Trophoblast cell (in vitro differentiated cells and primary cell): ENCODE data around the gene DSTYK.

Experiments
- DNase-seq, 2 donors: peaks; one replicate each; pipeline ENCODE4 v3.0.0-alpha.2; 2016
- H2AFZ ChIP-seq: 2 replicates; pipeline ENCODE4 v1.6.1; 2013; ENCODE audit warnings: low read length, moderate library complexity, mild to moderate bottlenecking; ENCODE audit not compliant: insufficient read depth, poor library complexity
- H2AK5ac ChIP-seq: 2 replicates; pipeline ENCODE4 v1.6.1; 2013; ENCODE audit warnings: mild to moderate bottlenecking, low read length
- H2BK120ac ChIP-seq: 2 replicates; pipeline ENCODE4 v1.6.1; 2013; ENCODE audit warnings: low read length, mild to moderate bottlenecking, moderate library complexity; ENCODE audit not compliant: insufficient read depth, poor library complexity
- H2BK12ac ChIP-seq: 2 replicates; pipeline ENCODE4 v1.6.1; 2013; ENCODE audit warnings: mild to moderate bottlenecking, low read length, moderate library complexity
- H2BK5ac ChIP-seq: 2 replicates; pipeline ENCODE4 v1.6.1; 2013; ENCODE audit warnings: low read length, low read depth, moderate library complexity, mild to moderate bottlenecking; ENCODE audit not compliant: poor library complexity
- H3K14ac ChIP-seq: 2 replicates; pipeline ENCODE4 v1.6.1; 2013; ENCODE audit warnings: mild to moderate bottlenecking, low read length
- H3K18ac ChIP-seq: 2 replicates; pipeline ENCODE4 v1.6.1; 2013; ENCODE audit warnings: mild to moderate bottlenecking, low read length
- H3K23ac ChIP-seq: 2 replicates; pipeline ENCODE4 v1.6.1; 2013; ENCODE audit warnings: low read length
- H3K27ac ChIP-seq: 2 replicates; pipeline ENCODE4 v1.5.1; 2013; ENCODE audit warnings: low read depth, mild to moderate bottlenecking, inconsistent platforms, low read length, moderate library complexity
- H3K27me3 ChIP-seq: 2 replicates; pipeline ENCODE4 v1.6.1; 2013; ENCODE audit warnings: inconsistent platforms, mild to moderate bottlenecking, low read length, moderate library complexity; ENCODE audit not compliant: insufficient read depth
- H3K36me3 ChIP-seq, 2 experiments: 1 replicate in 1 of 2; 2 replicates in 1 of 2; pipeline ENCODE4 v1.6.1; 2013; ENCODE audit warnings: low read length in 2 of 2, mild to moderate bottlenecking in 2 of 2, moderate library complexity in 1 of 2; ENCODE audit not compliant: insufficient read depth in 2 of 2, control insufficient read depth in 1 of 2
- H3K4ac ChIP-seq: 2 replicates; pipeline ENCODE4 v1.6.1; 2013; ENCODE audit warnings: low read depth, mild to moderate bottlenecking, low read length, moderate library complexity
- H3K4me1 ChIP-seq, 2 experiments: 1 replicate in 1 of 2; 2 replicates in 1 of 2; pipeline ENCODE4 v1.6.1; 2013; ENCODE audit warnings: low read length in 2 of 2, mild to moderate bottlenecking in 2 of 2, moderate library complexity in 1 of 2; ENCODE audit not compliant: insufficient read depth in 2 of 2, control insufficient read depth in 1 of 2
- H3K4me2 ChIP-seq: 2 replicates; pipeline ENCODE4 v1.6.1; 2013; ENCODE audit warnings: inconsistent platforms, mild to moderate bottlenecking, low read length, moderate library complexity
- H3K4me3 ChIP-seq: 2 replicates; pipeline ENCODE4 v1.5.1; 2013; ENCODE audit warnings: mild to moderate bottlenecking, low read depth, low read length, inconsistent platforms
- H3K79me1 ChIP-seq: one replicate; pipeline ENCODE4 v1.6.1; 2013; ENCODE audit warnings: low read length
- H3K79me2 ChIP-seq: 2 replicates; pipeline ENCODE4 v1.6.1; 2013; ENCODE audit warnings: low read length, mild to moderate bottlenecking; ENCODE audit not compliant: control insufficient read depth, insufficient read depth, poor library complexity
- H3K9ac ChIP-seq: 2 replicates; pipeline ENCODE4 v1.6.1; 2013; ENCODE audit warnings: mild to moderate bottlenecking, low read length
- H3K9me3 ChIP-seq: 2 replicates; pipeline ENCODE4 v1.6.1; 2013; ENCODE audit warnings: low read depth, mild to moderate bottlenecking, control low read depth, inconsistent platforms, low read length; ENCODE audit not compliant: insufficient read depth
- H4K12ac ChIP-seq: 2 replicates; pipeline ENCODE4 v1.6.1; 2013; ENCODE audit warnings: low read depth, mild to moderate bottlenecking, low read length, moderate library complexity
- H4K8ac ChIP-seq: 2 replicates; pipeline ENCODE4 v1.6.1; 2013; ENCODE audit warnings: low read depth, mild to moderate bottlenecking, low read length, moderate library complexity
- H4K91ac ChIP-seq: one replicate; pipeline ENCODE4 v1.6.1; 2013; ENCODE audit warnings: low read depth, mild to moderate bottlenecking, low read length, moderate library complexity
- WGBS: extraction: QIAGEN DNeasy Blood & Tissue Kit; methylation state at CpG from one replicate; pipeline ENCODE4 v1.1.7; 2013; ENCODE audit warnings: missing lambda C conversion rate; ENCODE audit not compliant: insufficient read length, insufficient coverage; ENCODE audit errors: extremely low coverage; 5-methylcytosine and 5-hydroxymethylcytosine counted together

The DSTYK gene

DNA sequence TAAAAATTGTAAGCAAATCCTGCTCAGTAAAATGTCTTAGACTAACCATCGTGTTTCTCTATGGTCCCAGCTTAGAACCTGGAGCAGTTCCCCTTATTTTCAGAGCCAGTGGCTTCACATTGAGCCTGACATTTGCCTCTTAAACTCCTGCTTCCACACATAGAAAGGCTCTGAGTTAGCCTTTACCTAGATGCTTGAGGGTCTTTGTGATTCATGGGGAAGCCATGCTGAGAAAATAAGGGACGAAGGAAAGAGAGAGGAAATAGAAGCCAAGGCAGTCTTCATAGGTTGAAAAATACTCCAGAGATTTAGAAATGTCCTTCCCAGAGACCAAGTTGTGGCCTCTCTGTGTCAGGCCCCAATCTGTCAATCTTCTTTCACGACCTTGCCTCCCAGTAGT, 73.6 kb downstream of the DSTYK start:
- Histone ChIP-seq H3K79me1 (no peaks in the 10 kb centered on the region), H3K4me1 (no peaks in the 10 kb centered on the region), H3K4me2 (no peak overlapping the region), H3K36me3 (no peaks in the 10 kb centered on the region), H4K91ac (no peak overlapping the region), H3K4me3 (no peak overlapping the region), H3K23ac (no peak overlapping the region), H3K9me3 (no peaks in the 10 kb centered on the region), H3K27ac (no peak overlapping the region), H3K4ac (no peak overlapping the region), H2AFZ (no peak overlapping the region), H2BK120ac (no peak overlapping the region), H3K27me3 (no peaks in the 10 kb centered on the region), H3K14ac (no peak overlapping the region), H3K18ac (no peak overlapping the region), H3K79me2 (no peaks in the 10 kb centered on the region), H2BK12ac (no peak overlapping the region), H4K12ac (no peak overlapping the region), H4K8ac (no peak overlapping the region), H2AK5ac (no peak overlapping the region), H3K9ac (no peak overlapping the region), H2BK5ac (no peak overlapping the region)
- no peak for DNase-seq
- no CpG with 5 or more reads among the region's 3 CpGs for WGBS

DNA sequence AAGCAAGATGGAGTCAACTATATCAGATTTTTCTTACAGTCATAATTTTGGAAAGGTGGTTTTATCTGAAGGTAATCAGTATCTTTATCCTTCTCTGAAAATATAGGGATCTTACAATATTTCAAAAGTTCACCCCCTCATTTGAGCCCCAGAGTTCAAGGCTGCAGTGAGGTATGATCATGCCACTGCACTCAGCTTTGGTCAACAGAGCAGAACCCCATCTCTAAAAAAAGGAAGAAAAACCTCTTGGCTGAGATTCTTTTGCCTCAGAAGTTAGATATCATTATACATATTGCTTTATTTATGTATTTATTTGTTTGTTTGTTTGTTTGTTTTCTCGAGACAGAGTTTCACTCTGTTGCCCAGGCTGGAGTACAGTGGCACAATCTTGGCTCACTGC, 78.2 kb downstream of the DSTYK start:
- no peak for DNase-seq
- H3K79me2 ChIP-seq = no peaks in the 10 kb centered on the region
- H2AFZ ChIP-seq = no peak overlapping the region
- no peak overlapping the region for H2BK120ac ChIP-seq
- H3K23ac ChIP-seq = no peak overlapping the region
- no peak overlapping the region for H2BK12ac ChIP-seq
- no peak overlapping the region for H4K12ac ChIP-seq
- no peak overlapping the region for H3K27ac ChIP-seq
- no peak overlapping the region for H3K14ac ChIP-seq
- WGBS = no CpG with 5 or more reads among the region's 1 CpG
- no peak overlapping the region for H2AK5ac ChIP-seq
- no peaks in the 10 kb centered on the region for H3K36me3 ChIP-seq
- H3K4me3 ChIP-seq = no peak overlapping the region
- no peak overlapping the region for H3K9ac ChIP-seq
- H3K9me3 ChIP-seq = no peaks in the 10 kb centered on the region
- no peaks in the 10 kb centered on the region for H3K27me3 ChIP-seq
- no peak overlapping the region for H3K4me2 ChIP-seq
- H4K8ac ChIP-seq = no peak overlapping the region
- H4K91ac ChIP-seq = no peak overlapping the region
- no peak overlapping the region for H3K18ac ChIP-seq
- H3K4me1 ChIP-seq = no peaks in the 10 kb centered on the region
- H3K4ac ChIP-seq = no peak overlapping the region
- no peaks in the 10 kb centered on the region for H3K79me1 ChIP-seq
- no peak overlapping the region for H2BK5ac ChIP-seq

- no peak overlapping the region for H2BK12ac ChIP-seq
- no peak overlapping the region for H2BK120ac ChIP-seq
- H3K23ac ChIP-seq = no peak overlapping the region
- no peak overlapping the region for H3K9ac ChIP-seq
- H3K36me3 ChIP-seq = no peaks in the 10 kb centered on the region
- WGBS = no CpG with 5 or more reads among the region's 4 CpGs
- no peaks in the 10 kb centered on the region for H3K27me3 ChIP-seq
- no peak overlapping the region for H2BK5ac ChIP-seq
- H3K18ac ChIP-seq = no peak overlapping the region
- H3K4ac ChIP-seq = no peak overlapping the region
- no peak for DNase-seq
- no peak overlapping the region for H4K8ac ChIP-seq
- H2AK5ac ChIP-seq = no peak overlapping the region
- H2AFZ ChIP-seq = no peak overlapping the region
- H3K4me2 ChIP-seq = no peak overlapping the region
- no peak overlapping the region for H4K12ac ChIP-seq
- H3K79me2 ChIP-seq = no peaks in the 10 kb centered on the region
- H3K4me1 ChIP-seq = no peaks in the 10 kb centered on the region
- no peaks in the 10 kb centered on the region for H3K9me3 ChIP-seq
- H3K14ac ChIP-seq = no peak overlapping the region
- H3K79me1 ChIP-seq = no peaks in the 10 kb centered on the region
- H4K91ac ChIP-seq = no peak overlapping the region
- no peak overlapping the region for H3K4me3 ChIP-seq
- no peak overlapping the region for H3K27ac ChIP-seq
Measured at GRCh38 chr1:205129447-205130029, 82.0 kb downstream of the DSTYK start.

DNA sequence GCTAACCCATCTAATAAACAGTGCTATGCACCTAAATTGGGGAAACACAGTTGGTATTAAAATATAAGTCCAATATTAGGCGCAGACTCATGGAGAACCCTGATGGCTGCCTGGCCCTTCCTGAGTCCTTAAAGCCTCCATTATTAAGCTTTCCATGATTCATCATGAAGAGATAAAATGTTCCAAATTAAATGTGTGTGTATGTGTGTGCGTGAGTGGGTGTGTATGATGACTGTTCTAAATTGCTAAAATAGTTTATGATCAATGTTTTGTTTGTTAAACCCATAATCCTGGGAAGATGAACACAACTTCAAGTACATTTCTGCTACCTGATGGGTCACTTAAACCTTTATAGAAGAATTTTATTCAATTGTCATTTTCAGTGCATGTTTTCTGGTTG, 83.5 kb downstream of the DSTYK start:
- Histone ChIP-seq H4K8ac (no peak overlapping the region), H3K14ac (no peak overlapping the region), H3K9me3 (no peaks in the 10 kb centered on the region), H3K9ac (no peak overlapping the region), H3K79me2 (no peaks in the 10 kb centered on the region), H4K91ac (no peak overlapping the region), H3K18ac (no peak overlapping the region), H3K4me2 (no peak overlapping the region), H2BK5ac (no peak overlapping the region), H3K4me1 (no peaks in the 10 kb centered on the region), H4K12ac (no peak overlapping the region), H3K27ac (no peak overlapping the region), H3K23ac (no peak overlapping the region), H3K79me1 (no peaks in the 10 kb centered on the region), H2BK12ac (no peak overlapping the region), H2AK5ac (no peak overlapping the region), H3K4ac (no peak overlapping the region), H3K36me3 (no peaks in the 10 kb centered on the region), H2AFZ (no peak overlapping the region), H3K27me3 (no peaks in the 10 kb centered on the region), H3K4me3 (no peak overlapping the region), H2BK120ac (no peak overlapping the region)
- WGBS = no CpG with 5 or more reads among the region's 2 CpGs
- DNase-seq = no peak
